Upper lobe of left lung (tissue), 4 donors: Measurements from ENCODE around the gene EVI5L.

Experiments used
- CTCF ChIP-seq, 6 experiments: fragments of 450-650 bp in 4 of 6; fragments of 200-600 bp in 2 of 6; sonication (generic) in 2 of 6; IDR thresholded peaks; one replicate each; pipeline ENCODE4 v1.5.1; 2016 to 2019; ENCODE audit warnings: antibody characterized with exemption in 6 of 6
- EP300 ChIP-seq, 4 donors: sonication (generic); formaldehyde crosslinking; IDR thresholded peaks; one replicate each; pipeline ENCODE4 v1.5.1; 2017; ENCODE audit warnings: antibody characterized with exemption in 4 of 4, control low read depth in 2 of 4
- POLR2A ChIP-seq, 4 donors: fragments of 450-650 bp; IDR thresholded peaks; one replicate each; pipeline ENCODE4 v1.5.1; 2016 to 2017; ENCODE audit warnings: antibody characterized with exemption in 4 of 4, mild to moderate bottlenecking in 2 of 4

- TF ChIP-seq CTCF (IDR thresholded peaks at IDR 0.05) (no peak), POLR2A (IDR thresholded peaks at IDR 0.05) (no peak), EP300 (IDR thresholded peaks at IDR 0.05) (no peak)
Observed at GRCh38 chr19:7844951-7845350, 14.9 kb downstream of the EVI5L start.
